MM.1S (cell line): ENCODE results near the gene RPL7A.
"Not testable (repeated sequence)": the region's sequence is repeated elsewhere in the genome, so short reads cannot be mapped to it uniquely, and the experiment has no call there.

Experiments
- EZH2 ChIP-seq: fragments of 300-600 bp; sonication (generic); optimal IDR thresholded peaks from 2 replicates; pipeline ENCODE3; 2017; ENCODE audit warnings: low read depth, mild to moderate bottlenecking, antibody characterized with exemption, low read length, mixed read lengths
- EZH2phosphoT487 ChIP-seq: fragments of 300-600 bp; sonication (generic); IDR thresholded peaks from 2 replicates; pipeline ENCODE4 v1.6.1; 2018; ENCODE audit warnings: antibody characterized with exemption, low read length
- TF ChIP-seq, protein P1 (sequence below): fragments of 300-600 bp; sonication (generic); IDR thresholded peaks from 2 replicates; pipeline ENCODE4 v1.5.1; 2016; ENCODE audit warnings: antibody characterized with exemption, low read length, mixed read lengths

DNA sequence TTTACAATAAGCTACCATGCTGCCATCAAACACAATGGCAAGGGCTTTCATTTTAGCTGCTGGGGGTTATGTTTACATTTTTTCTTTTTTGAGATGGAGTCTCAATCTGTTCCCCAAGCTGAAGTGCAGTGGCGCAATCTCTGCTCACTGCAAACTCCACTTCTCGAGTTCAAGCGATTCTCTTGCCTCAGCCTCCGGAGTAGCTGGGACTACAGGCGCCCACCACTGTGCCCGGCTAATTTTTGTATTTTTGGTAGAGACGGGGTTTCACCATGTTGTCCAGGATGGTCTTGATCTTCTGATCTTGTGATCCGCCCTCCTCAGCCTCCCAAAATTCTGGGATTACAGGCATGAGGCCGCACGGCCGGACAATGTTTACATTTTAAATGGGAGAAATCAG, 13.1 kb upstream of the RPL7A start:
- TF ChIP-seq, protein P1, sequence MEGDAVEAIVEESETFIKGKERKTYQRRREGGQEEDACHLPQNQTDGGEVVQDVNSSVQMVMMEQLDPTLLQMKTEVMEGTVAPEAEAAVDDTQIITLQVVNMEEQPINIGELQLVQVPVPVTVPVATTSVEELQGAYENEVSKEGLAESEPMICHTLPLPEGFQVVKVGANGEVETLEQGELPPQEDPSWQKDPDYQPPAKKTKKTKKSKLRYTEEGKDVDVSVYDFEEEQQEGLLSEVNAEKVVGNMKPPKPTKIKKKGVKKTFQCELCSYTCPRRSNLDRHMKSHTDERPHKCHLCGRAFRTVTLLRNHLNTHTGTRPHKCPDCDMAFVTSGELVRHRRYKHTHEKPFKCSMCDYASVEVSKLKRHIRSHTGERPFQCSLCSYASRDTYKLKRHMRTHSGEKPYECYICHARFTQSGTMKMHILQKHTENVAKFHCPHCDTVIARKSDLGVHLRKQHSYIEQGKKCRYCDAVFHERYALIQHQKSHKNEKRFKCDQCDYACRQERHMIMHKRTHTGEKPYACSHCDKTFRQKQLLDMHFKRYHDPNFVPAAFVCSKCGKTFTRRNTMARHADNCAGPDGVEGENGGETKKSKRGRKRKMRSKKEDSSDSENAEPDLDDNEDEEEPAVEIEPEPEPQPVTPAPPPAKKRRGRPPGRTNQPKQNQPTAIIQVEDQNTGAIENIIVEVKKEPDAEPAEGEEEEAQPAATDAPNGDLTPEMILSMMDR = not testable (repeated sequence)
- TF ChIP-seq EZH2, EZH2phosphoT487: not testable (repeated sequence)
